Activated CD8-positive, alpha-beta memory T cell treated with anti-CD3 and anti-CD28 coated beads, Interleukin-2, amount 50 U/mL, for 24 hours (primary cell): ENCODE measurements around the gene HMCN2.
"Not testable (repeated sequence)": the region's sequence is repeated elsewhere in the genome, so short reads cannot be mapped to it uniquely, and the experiment has no call there.

Experiments
- DNase-seq: peaks from one replicate; pipeline ENCODE4 v3.0.0-alpha.2; 2020; ENCODE audit errors: extremely low read depth

The HMCN2 gene

GRCh38 chr9:130264414-130265350 lies 878 bp upstream of the HMCN2 start:
- no peak for DNase-seq

GRCh38 chr9:130266236-130267098 lies 907 bp downstream of the HMCN2 start:
- DNase-seq: no peak

GRCh38 chr9:130267930-130268329 lies 2.4 kb downstream of the HMCN2 start:
- DNase-seq: no peak

- DNase-seq: no peak
Observed at GRCh38 chr9:130268521-130269211, 3.1 kb downstream of the HMCN2 start.

- no peak for DNase-seq
Observed at GRCh38 chr9:130271473-130271872, 5.9 kb downstream of the HMCN2 start.

- DNase-seq: no peak
Observed at GRCh38 chr9:130275156-130275555, 9.6 kb downstream of the HMCN2 start.

- DNase-seq: no peak
Observed at GRCh38 chr9:130276121-130276520, 10.6 kb downstream of the HMCN2 start.

- DNase-seq: no peak
Observed at GRCh38 chr9:130276955-130277354, 11.4 kb downstream of the HMCN2 start.

- DNase-seq: not testable (repeated sequence)
Observed at GRCh38 chr9:130277525-130277924, 12.0 kb downstream of the HMCN2 start.

GRCh38 chr9:130283539-130284248 lies 18.1 kb downstream of the HMCN2 start:
- no peak for DNase-seq

GRCh38 chr9:130284249-130284625 lies 18.7 kb downstream of the HMCN2 start:
- DNase-seq: no peak

GRCh38 chr9:130284690-130285089 lies 19.1 kb downstream of the HMCN2 start:
- no peak for DNase-seq

GRCh38 chr9:130285271-130285670 lies 19.7 kb downstream of the HMCN2 start:
- DNase-seq: no peak

GRCh38 chr9:130286072-130286770 lies 20.7 kb downstream of the HMCN2 start:
- DNase-seq: no peak

GRCh38 chr9:130286781-130287428 lies 21.3 kb downstream of the HMCN2 start:
- DNase-seq: no peak

- no peak for DNase-seq
Observed at GRCh38 chr9:130287736-130288135, 22.2 kb downstream of the HMCN2 start.

- no peak for DNase-seq
Observed at GRCh38 chr9:130288393-130288792, 22.8 kb downstream of the HMCN2 start.

- DNase-seq: no peak
Observed at GRCh38 chr9:130288926-130289690, 23.5 kb downstream of the HMCN2 start.

- DNase-seq: no peak
Observed at GRCh38 chr9:130289711-130290241, 24.2 kb downstream of the HMCN2 start.
